Endothelial cell (in vitro differentiated cells): Measurements from ENCODE around the gene SYNE2. TPM values are rescaled to one million over a fixed set of nuclear protein-coding genes. Genes with fewer than 3 reads are reported as not detected.

Experiments
- DNase-seq: peaks from one replicate; pipeline ENCODE4 v3.0.0; 2021; ENCODE audit warnings: low spot score
- H3K27ac Mint-ChIP-seq: one replicate; pipeline ENCODE4 v1.8.0; 2021; ENCODE audit warnings: mixed read lengths, inconsistent platforms; ENCODE audit not compliant: unreplicated experiment
- H3K27me3 Mint-ChIP-seq: one replicate; pipeline ENCODE4 v1.8.0; 2021; ENCODE audit warnings: mild to moderate bottlenecking, moderate library complexity, mixed read lengths, inconsistent platforms; ENCODE audit not compliant: unreplicated experiment
- H3K36me3 Mint-ChIP-seq: one replicate; pipeline ENCODE4 v1.8.0; 2021; ENCODE audit warnings: mild to moderate bottlenecking, low read depth, mixed read lengths, inconsistent platforms; ENCODE audit not compliant: unreplicated experiment
- H3K4me1 Mint-ChIP-seq: one replicate; pipeline ENCODE4 v1.8.0; 2021; ENCODE audit warnings: mild to moderate bottlenecking, mixed read lengths, inconsistent platforms; ENCODE audit not compliant: unreplicated experiment
- H3K4me3 Mint-ChIP-seq: one replicate; pipeline ENCODE4 v1.8.0; 2021; ENCODE audit warnings: mild to moderate bottlenecking, mixed read lengths, inconsistent platforms; ENCODE audit not compliant: unreplicated experiment
- H3K9me3 Mint-ChIP-seq: one replicate; pipeline ENCODE4 v1.8.0; 2021; ENCODE audit warnings: mixed read lengths, inconsistent platforms; ENCODE audit not compliant: unreplicated experiment
- total RNA-seq: library from RNA; stranded (reverse); fragmentation: NEBNext Ultra II Directional; extraction: Animal tissue kit (Norgen Biotek cat#: 25700); gene quantifications from one replicate; pipeline ENCODE4 v1.2.1, GENCODE V29; 2021; ENCODE audit not compliant: unreplicated experiment
- TF ChIP-seq, protein P1 (sequence below): fragments of 200-600 bp; sonication (generic); IDR thresholded peaks from one replicate; pipeline ENCODE4 v1.5.0; 2021; ENCODE audit warnings: antibody characterized with exemption; ENCODE audit not compliant: unreplicated experiment

The SYNE2 gene
- total RNA-seq, 1 donor from 2014 or later: 35.9 TPM

DNA sequence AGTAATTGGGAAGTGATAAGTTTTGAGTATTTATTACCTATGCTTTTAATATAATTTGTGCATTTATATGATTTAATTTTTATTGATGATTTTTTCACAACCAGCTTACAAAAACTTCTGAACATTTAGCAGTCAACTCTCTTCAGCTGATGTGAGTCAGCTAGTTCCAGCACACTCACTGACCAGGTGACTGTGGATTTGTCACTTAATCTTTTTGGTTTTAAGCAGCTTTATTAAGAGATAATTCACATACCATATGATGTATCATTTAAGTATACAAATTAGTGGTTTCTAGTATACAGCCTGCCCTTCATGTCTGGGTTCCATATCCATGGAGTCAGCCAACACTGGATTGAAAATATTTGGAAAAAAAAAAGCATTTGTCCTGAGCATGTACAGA lies 103.5 kb downstream of the SYNE2 start:
- H3K27ac Mint-ChIP-seq: no peak overlapping the region
- H3K4me1 Mint-ChIP-seq: peaks cover 7% of the 10 kb centered on the region
- H3K27me3 Mint-ChIP-seq: no peaks in the 10 kb centered on the region
- H3K9me3 Mint-ChIP-seq: no peaks in the 10 kb centered on the region
- peaks cover 4% of the 10 kb centered on the region for H3K36me3 Mint-ChIP-seq
- no peak for DNase-seq
- H3K4me3 Mint-ChIP-seq: no peak overlapping the region
- TF ChIP-seq, protein P1, sequence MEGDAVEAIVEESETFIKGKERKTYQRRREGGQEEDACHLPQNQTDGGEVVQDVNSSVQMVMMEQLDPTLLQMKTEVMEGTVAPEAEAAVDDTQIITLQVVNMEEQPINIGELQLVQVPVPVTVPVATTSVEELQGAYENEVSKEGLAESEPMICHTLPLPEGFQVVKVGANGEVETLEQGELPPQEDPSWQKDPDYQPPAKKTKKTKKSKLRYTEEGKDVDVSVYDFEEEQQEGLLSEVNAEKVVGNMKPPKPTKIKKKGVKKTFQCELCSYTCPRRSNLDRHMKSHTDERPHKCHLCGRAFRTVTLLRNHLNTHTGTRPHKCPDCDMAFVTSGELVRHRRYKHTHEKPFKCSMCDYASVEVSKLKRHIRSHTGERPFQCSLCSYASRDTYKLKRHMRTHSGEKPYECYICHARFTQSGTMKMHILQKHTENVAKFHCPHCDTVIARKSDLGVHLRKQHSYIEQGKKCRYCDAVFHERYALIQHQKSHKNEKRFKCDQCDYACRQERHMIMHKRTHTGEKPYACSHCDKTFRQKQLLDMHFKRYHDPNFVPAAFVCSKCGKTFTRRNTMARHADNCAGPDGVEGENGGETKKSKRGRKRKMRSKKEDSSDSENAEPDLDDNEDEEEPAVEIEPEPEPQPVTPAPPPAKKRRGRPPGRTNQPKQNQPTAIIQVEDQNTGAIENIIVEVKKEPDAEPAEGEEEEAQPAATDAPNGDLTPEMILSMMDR: no peak

DNA sequence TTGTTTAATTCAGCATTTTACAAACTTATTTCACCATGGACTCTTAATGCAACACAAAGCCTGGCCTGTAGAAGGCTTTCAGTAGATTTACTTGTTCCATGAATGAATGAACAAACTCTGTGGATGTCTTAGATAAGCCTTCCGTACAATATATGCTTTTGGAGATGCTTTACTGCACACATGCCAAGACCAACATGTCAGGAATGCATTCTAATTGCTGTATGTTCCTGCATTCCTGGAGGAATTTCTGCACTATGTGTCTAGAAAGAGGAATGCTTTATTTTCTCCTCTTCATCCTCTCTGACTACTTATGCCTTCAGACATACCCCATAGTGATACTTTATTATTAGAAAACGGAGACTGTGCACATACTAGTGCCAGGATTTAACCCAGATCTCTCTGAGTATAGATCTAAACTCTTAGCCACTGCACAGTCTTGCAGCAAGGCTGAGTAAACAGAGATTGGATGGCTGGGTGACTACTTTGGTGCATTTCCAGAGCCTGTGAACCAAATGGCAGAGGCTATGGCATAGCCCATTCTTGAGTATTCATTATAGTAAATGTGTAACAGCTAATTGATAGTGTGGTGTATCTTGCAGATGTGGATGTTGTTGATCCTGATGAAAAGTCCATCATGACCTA lies 108.2 kb downstream of the SYNE2 start:
- no peak overlapping the region for H3K4me3 Mint-ChIP-seq
- no peaks in the 10 kb centered on the region for H3K4me1 Mint-ChIP-seq
- no peak for DNase-seq
- H3K27me3 Mint-ChIP-seq: no peaks in the 10 kb centered on the region
- H3K27ac Mint-ChIP-seq: no peak overlapping the region
- H3K9me3 Mint-ChIP-seq: no peaks in the 10 kb centered on the region
- TF ChIP-seq, protein P1: no peak
- peaks cover 4% of the 10 kb centered on the region for H3K36me3 Mint-ChIP-seq

DNA sequence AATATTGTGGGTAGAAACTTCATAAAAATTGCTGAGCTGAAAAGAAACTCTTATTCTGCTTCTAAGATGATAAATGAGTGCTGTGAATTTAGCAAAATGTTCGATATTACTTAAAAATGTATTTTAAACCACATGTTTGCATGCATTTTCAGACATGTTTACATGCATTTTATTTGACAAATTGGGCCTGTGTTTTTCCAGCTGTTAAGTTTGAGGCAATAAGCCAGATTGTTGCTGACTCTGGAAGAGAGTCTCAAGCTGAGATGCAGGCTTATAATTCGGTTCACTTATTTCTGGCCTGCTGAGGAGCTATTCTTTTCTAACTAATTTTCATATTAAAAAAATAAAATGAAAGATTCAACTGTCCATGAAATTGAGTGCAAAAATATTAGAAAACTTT lies 110.1 kb downstream of the SYNE2 start:
- TF ChIP-seq, protein P1: no peak
- H3K27ac Mint-ChIP-seq: no peak overlapping the region
- H3K4me3 Mint-ChIP-seq: no peak overlapping the region
- no peak for DNase-seq
- H3K27me3 Mint-ChIP-seq: no peaks in the 10 kb centered on the region
- H3K9me3 Mint-ChIP-seq: no peaks in the 10 kb centered on the region
- peaks cover 4% of the 10 kb centered on the region for H3K36me3 Mint-ChIP-seq
- no peaks in the 10 kb centered on the region for H3K4me1 Mint-ChIP-seq

DNA sequence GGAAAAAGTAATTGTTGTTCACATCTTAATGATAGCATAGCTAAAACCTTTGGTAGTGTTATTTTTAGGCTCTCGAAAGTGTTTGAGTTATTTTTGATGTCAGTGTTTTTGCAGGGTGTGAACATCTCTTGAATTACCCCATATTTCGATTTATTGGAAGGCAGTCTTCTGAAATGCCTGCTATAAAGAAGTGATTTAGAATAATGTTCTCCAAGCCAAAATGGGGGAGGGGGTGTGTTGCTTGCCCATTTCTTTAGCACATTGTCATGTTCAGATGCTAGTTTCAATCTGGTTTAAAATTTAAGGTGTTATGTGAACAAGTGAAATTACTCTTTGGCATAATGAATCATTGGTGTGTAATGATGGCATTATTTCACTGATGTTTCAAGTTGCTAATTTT lies 110.6 kb downstream of the SYNE2 start:
- TF ChIP-seq, protein P1: no peak
- no peaks in the 10 kb centered on the region for H3K4me1 Mint-ChIP-seq
- no peak overlapping the region for H3K4me3 Mint-ChIP-seq
- peaks cover 4% of the 10 kb centered on the region for H3K36me3 Mint-ChIP-seq
- no peaks in the 10 kb centered on the region for H3K9me3 Mint-ChIP-seq
- H3K27me3 Mint-ChIP-seq: no peaks in the 10 kb centered on the region
- no peak for DNase-seq
- no peak overlapping the region for H3K27ac Mint-ChIP-seq

DNA sequence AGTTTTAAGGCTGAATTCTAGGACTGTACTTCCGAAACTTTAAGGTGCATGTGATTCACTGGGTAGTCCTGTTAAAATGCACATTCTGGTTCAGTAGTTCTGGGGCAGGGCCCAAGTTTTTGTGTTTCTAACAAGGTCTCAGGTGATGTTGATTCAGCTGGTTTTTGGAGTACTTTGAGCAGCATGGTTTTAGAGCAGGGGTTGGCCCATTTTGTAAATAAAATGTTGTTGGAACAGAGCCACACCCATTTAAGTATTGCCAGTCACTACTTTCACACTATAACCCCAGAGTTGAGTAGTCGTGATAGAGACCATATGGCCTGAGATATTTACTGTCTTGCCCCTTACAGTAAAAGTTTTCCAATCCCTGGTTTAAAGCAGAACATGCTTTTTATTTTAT lies 111.3 kb downstream of the SYNE2 start:
- H3K4me1 Mint-ChIP-seq: no peaks in the 10 kb centered on the region
- no peak overlapping the region for H3K4me3 Mint-ChIP-seq
- H3K36me3 Mint-ChIP-seq: peaks cover 4% of the 10 kb centered on the region
- H3K27ac Mint-ChIP-seq: no peak overlapping the region
- TF ChIP-seq, protein P1: no peak
- H3K9me3 Mint-ChIP-seq: no peaks in the 10 kb centered on the region
- no peaks in the 10 kb centered on the region for H3K27me3 Mint-ChIP-seq
- DNase-seq: no peak
